ENCODE results near the gene ZBTB20.

Gene ZBTB20

GRCh38 chr3:114496466-114496865, 650.6 kb downstream of the ZBTB20 start:
- no peaks in the 10 kb centered on the region for H3K36me3 ChIP-seq (ENCODE audit: low read length)
- no peaks in the 10 kb centered on the region for H3K9me2 ChIP-seq (replicated peaks; ENCODE audit: insufficient read depth, low read length)
- no peak overlapping the region for H2AFZ ChIP-seq (ENCODE audit: low read depth, low read length, severe bottlenecking)
- no peak overlapping the region for H3K4me3 ChIP-seq (ENCODE audit: insufficient read depth, low read length, poor library complexity, severe bottlenecking)
- H3K27ac ChIP-seq (ENCODE audit: low read depth, low read length): no peak overlapping the region
- no peaks in the 10 kb centered on the region for H3F3A ChIP-seq (ENCODE audit: insufficient read depth)
- no peaks in the 10 kb centered on the region for H4K20me1 ChIP-seq (ENCODE audit: low read depth, low read length)
- H3K79me2 ChIP-seq (ENCODE audit: insufficient read depth, low read length): no peaks in the 10 kb centered on the region
- no peak overlapping the region for H3K9ac ChIP-seq (ENCODE audit: low read length)
- H3K4me2 ChIP-seq (ENCODE audit: low read depth, low read length, poor library complexity, severe bottlenecking): no peak overlapping the region
- no peaks in the 10 kb centered on the region for H3K27me3 ChIP-seq (ENCODE audit: low read length)
- TF ChIP-seq EZH2phosphoT487 (conservative IDR thresholded peaks at IDR 0.05; ENCODE audit: low read length) (no peak), CTCF (IDR thresholded peaks at IDR 0.05; ENCODE audit: insufficient read depth, low read length, poor library complexity, severe bottlenecking) (no peak)
- no peaks in the 10 kb centered on the region for H3K9me3 ChIP-seq (ENCODE audit: insufficient read depth, low read length)

GRCh38 chr3:114496021-114496434, 651.1 kb downstream of the ZBTB20 start:
- no peaks in the 10 kb centered on the region for H3K27me3 ChIP-seq (ENCODE audit: low read length)
- H3K79me2 ChIP-seq (ENCODE audit: insufficient read depth, low read length): no peaks in the 10 kb centered on the region
- H3K27ac ChIP-seq (ENCODE audit: low read depth, low read length): no peak overlapping the region
- H3K36me3 ChIP-seq (ENCODE audit: low read length): no peaks in the 10 kb centered on the region
- H3K9me3 ChIP-seq (ENCODE audit: insufficient read depth, low read length): no peaks in the 10 kb centered on the region
- H4K20me1 ChIP-seq (ENCODE audit: low read depth, low read length): no peaks in the 10 kb centered on the region
- no peaks in the 10 kb centered on the region for H3F3A ChIP-seq (ENCODE audit: insufficient read depth)
- no peak overlapping the region for H2AFZ ChIP-seq (ENCODE audit: low read depth, low read length, severe bottlenecking)
- no peak overlapping the region for H3K4me2 ChIP-seq (ENCODE audit: low read depth, low read length, poor library complexity, severe bottlenecking)
- TF ChIP-seq CTCF (IDR thresholded peaks at IDR 0.05; ENCODE audit: insufficient read depth, low read length, poor library complexity, severe bottlenecking) (no peak), EZH2phosphoT487 (conservative IDR thresholded peaks at IDR 0.05; ENCODE audit: low read length) (no peak)
- no peak overlapping the region for H3K9ac ChIP-seq (ENCODE audit: low read length)
- H3K4me3 ChIP-seq (ENCODE audit: insufficient read depth, low read length, poor library complexity, severe bottlenecking): no peak overlapping the region
- H3K9me2 ChIP-seq (replicated peaks; ENCODE audit: insufficient read depth, low read length): no peaks in the 10 kb centered on the region

GRCh38 chr3:114494498-114494897, 652.6 kb downstream of the ZBTB20 start:
- H3K9ac ChIP-seq (ENCODE audit: low read length): no peak overlapping the region
- no peak overlapping the region for H3K27ac ChIP-seq (ENCODE audit: low read depth, low read length)
- no peak overlapping the region for H3K4me2 ChIP-seq (ENCODE audit: low read depth, low read length, poor library complexity, severe bottlenecking)
- H2AFZ ChIP-seq (ENCODE audit: low read depth, low read length, severe bottlenecking): no peak overlapping the region
- H3K4me3 ChIP-seq (ENCODE audit: insufficient read depth, low read length, poor library complexity, severe bottlenecking): no peak overlapping the region
- no peaks in the 10 kb centered on the region for H3F3A ChIP-seq (ENCODE audit: insufficient read depth)
- H3K27me3 ChIP-seq (ENCODE audit: low read length): no peaks in the 10 kb centered on the region
- no peaks in the 10 kb centered on the region for H3K36me3 ChIP-seq (ENCODE audit: low read length)
- no peak for TF ChIP-seq CTCF (IDR thresholded peaks at IDR 0.05; ENCODE audit: insufficient read depth, low read length, poor library complexity, severe bottlenecking)
- no peak for TF ChIP-seq EZH2phosphoT487 (conservative IDR thresholded peaks at IDR 0.05; ENCODE audit: low read length)
- H4K20me1 ChIP-seq (ENCODE audit: low read depth, low read length): no peaks in the 10 kb centered on the region
- H3K9me2 ChIP-seq (replicated peaks; ENCODE audit: insufficient read depth, low read length): no peaks in the 10 kb centered on the region
- H3K79me2 ChIP-seq (ENCODE audit: insufficient read depth, low read length): no peaks in the 10 kb centered on the region
- H3K9me3 ChIP-seq (ENCODE audit: insufficient read depth, low read length): no peaks in the 10 kb centered on the region

All from SU-DHL-6 (cell line).